Trophoblast cell (in vitro differentiated cells and primary cell): ENCODE measurements around the gene GRIK4.

Experiments used
- DNase-seq, 2 donors: peaks; one replicate each; pipeline ENCODE4 v3.0.0-alpha.2; 2016
- H2AFZ ChIP-seq: 2 replicates; pipeline ENCODE4 v1.6.1; 2013; ENCODE audit warnings: low read length, moderate library complexity, mild to moderate bottlenecking; ENCODE audit not compliant: insufficient read depth, poor library complexity
- H2AK5ac ChIP-seq: 2 replicates; pipeline ENCODE4 v1.6.1; 2013; ENCODE audit warnings: mild to moderate bottlenecking, low read length
- H2BK120ac ChIP-seq: 2 replicates; pipeline ENCODE4 v1.6.1; 2013; ENCODE audit warnings: low read length, mild to moderate bottlenecking, moderate library complexity; ENCODE audit not compliant: insufficient read depth, poor library complexity
- H2BK12ac ChIP-seq: 2 replicates; pipeline ENCODE4 v1.6.1; 2013; ENCODE audit warnings: mild to moderate bottlenecking, low read length, moderate library complexity
- H2BK5ac ChIP-seq: 2 replicates; pipeline ENCODE4 v1.6.1; 2013; ENCODE audit warnings: low read length, low read depth, moderate library complexity, mild to moderate bottlenecking; ENCODE audit not compliant: poor library complexity
- H3K14ac ChIP-seq: 2 replicates; pipeline ENCODE4 v1.6.1; 2013; ENCODE audit warnings: mild to moderate bottlenecking, low read length
- H3K18ac ChIP-seq: 2 replicates; pipeline ENCODE4 v1.6.1; 2013; ENCODE audit warnings: mild to moderate bottlenecking, low read length
- H3K23ac ChIP-seq: 2 replicates; pipeline ENCODE4 v1.6.1; 2013; ENCODE audit warnings: low read length
- H3K27ac ChIP-seq: 2 replicates; pipeline ENCODE4 v1.5.1; 2013; ENCODE audit warnings: low read depth, mild to moderate bottlenecking, inconsistent platforms, low read length, moderate library complexity
- H3K27me3 ChIP-seq: 2 replicates; pipeline ENCODE4 v1.6.1; 2013; ENCODE audit warnings: inconsistent platforms, mild to moderate bottlenecking, low read length, moderate library complexity; ENCODE audit not compliant: insufficient read depth
- H3K36me3 ChIP-seq, 2 experiments: 1 replicate in 1 of 2; 2 replicates in 1 of 2; pipeline ENCODE4 v1.6.1; 2013; ENCODE audit warnings: low read length in 2 of 2, mild to moderate bottlenecking in 2 of 2, moderate library complexity in 1 of 2; ENCODE audit not compliant: insufficient read depth in 2 of 2, control insufficient read depth in 1 of 2
- H3K4ac ChIP-seq: 2 replicates; pipeline ENCODE4 v1.6.1; 2013; ENCODE audit warnings: low read depth, mild to moderate bottlenecking, low read length, moderate library complexity
- H3K4me1 ChIP-seq, 2 experiments: 1 replicate in 1 of 2; 2 replicates in 1 of 2; pipeline ENCODE4 v1.6.1; 2013; ENCODE audit warnings: low read length in 2 of 2, mild to moderate bottlenecking in 2 of 2, moderate library complexity in 1 of 2; ENCODE audit not compliant: insufficient read depth in 2 of 2, control insufficient read depth in 1 of 2
- H3K4me2 ChIP-seq: 2 replicates; pipeline ENCODE4 v1.6.1; 2013; ENCODE audit warnings: inconsistent platforms, mild to moderate bottlenecking, low read length, moderate library complexity
- H3K4me3 ChIP-seq: 2 replicates; pipeline ENCODE4 v1.5.1; 2013; ENCODE audit warnings: mild to moderate bottlenecking, low read depth, low read length, inconsistent platforms
- H3K79me1 ChIP-seq: one replicate; pipeline ENCODE4 v1.6.1; 2013; ENCODE audit warnings: low read length
- H3K79me2 ChIP-seq: 2 replicates; pipeline ENCODE4 v1.6.1; 2013; ENCODE audit warnings: low read length, mild to moderate bottlenecking; ENCODE audit not compliant: control insufficient read depth, insufficient read depth, poor library complexity
- H3K9ac ChIP-seq: 2 replicates; pipeline ENCODE4 v1.6.1; 2013; ENCODE audit warnings: mild to moderate bottlenecking, low read length
- H3K9me3 ChIP-seq: 2 replicates; pipeline ENCODE4 v1.6.1; 2013; ENCODE audit warnings: low read depth, mild to moderate bottlenecking, control low read depth, inconsistent platforms, low read length; ENCODE audit not compliant: insufficient read depth
- H4K12ac ChIP-seq: 2 replicates; pipeline ENCODE4 v1.6.1; 2013; ENCODE audit warnings: low read depth, mild to moderate bottlenecking, low read length, moderate library complexity
- H4K8ac ChIP-seq: 2 replicates; pipeline ENCODE4 v1.6.1; 2013; ENCODE audit warnings: low read depth, mild to moderate bottlenecking, low read length, moderate library complexity
- H4K91ac ChIP-seq: one replicate; pipeline ENCODE4 v1.6.1; 2013; ENCODE audit warnings: low read depth, mild to moderate bottlenecking, low read length, moderate library complexity
- WGBS: extraction: QIAGEN DNeasy Blood & Tissue Kit; methylation state at CpG from one replicate; pipeline ENCODE4 v1.1.7; 2013; ENCODE audit warnings: missing lambda C conversion rate; ENCODE audit not compliant: insufficient read length, insufficient coverage; ENCODE audit errors: extremely low coverage; 5-methylcytosine and 5-hydroxymethylcytosine counted together

Gene GRIK4

GRCh38 chr11:120532082-120532831, 20.7 kb downstream of the GRIK4 start:
- Histone ChIP-seq H2BK120ac (no peak overlapping the region), H2AK5ac (no peak overlapping the region), H3K4ac (no peak overlapping the region), H3K4me1 (no peaks in the 10 kb centered on the region), H2AFZ (no peak overlapping the region), H3K4me3 (no peak overlapping the region), H3K36me3 (no peaks in the 10 kb centered on the region), H3K23ac (no peak overlapping the region), H3K9me3 (peaks cover 2% of the 10 kb centered on the region), H3K14ac (no peak overlapping the region), H3K79me2 (no peaks in the 10 kb centered on the region), H3K27ac (no peak overlapping the region), H2BK5ac (no peak overlapping the region), H3K79me1 (no peaks in the 10 kb centered on the region), H4K12ac (no peak overlapping the region), H2BK12ac (no peak overlapping the region), H4K8ac (no peak overlapping the region), H3K4me2 (no peak overlapping the region), H3K18ac (no peak overlapping the region), H4K91ac (no peak overlapping the region), H3K9ac (no peak overlapping the region), H3K27me3 (no peaks in the 10 kb centered on the region)
- DNase-seq = no peak
- WGBS = no CpG with 5 or more reads among the region's 16 CpGs

DNA sequence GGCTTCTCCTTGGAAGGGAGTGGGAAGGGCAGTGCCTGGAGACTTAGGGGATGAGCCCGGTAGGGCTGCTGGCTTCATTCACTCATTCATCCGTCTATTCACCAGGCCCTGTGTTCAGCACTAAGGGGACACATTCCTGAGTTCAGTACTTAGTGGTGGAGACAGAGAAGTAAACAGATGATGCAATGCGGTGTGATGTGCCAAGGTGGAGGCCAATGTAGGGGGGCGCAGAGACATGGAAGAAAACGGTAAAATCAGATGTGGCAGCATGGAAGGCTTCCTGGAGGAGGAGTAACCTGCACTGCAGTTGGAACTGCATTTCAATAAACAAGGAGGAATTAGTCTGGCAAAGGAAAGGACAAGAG, 21.3 kb downstream of the GRIK4 start:
- no CpG with 5 or more reads among the region's 5 CpGs for WGBS
- no peak overlapping the region for H3K14ac ChIP-seq

GRCh38 chr11:120536091-120536796, 24.7 kb downstream of the GRIK4 start:
- Histone ChIP-seq H2AFZ (no peak overlapping the region), H2BK5ac (no peak overlapping the region), H3K79me1 (no peaks in the 10 kb centered on the region), H3K4me3 (no peak overlapping the region), H4K91ac (no peak overlapping the region), H2AK5ac (no peak overlapping the region), H3K79me2 (no peaks in the 10 kb centered on the region), H3K36me3 (no peaks in the 10 kb centered on the region), H3K4me2 (no peak overlapping the region), H4K8ac (no peak overlapping the region), H3K9ac (no peak overlapping the region), H2BK12ac (no peak overlapping the region), H3K4ac (no peak overlapping the region), H3K4me1 (peaks cover 0 to 3% of the 10 kb centered on the region in 2 experiments), H3K18ac (no peak overlapping the region), H2BK120ac (no peak overlapping the region), H3K14ac (no peak overlapping the region), H3K9me3 (no peaks in the 10 kb centered on the region), H3K27ac (no peak overlapping the region), H3K27me3 (no peaks in the 10 kb centered on the region), H4K12ac (no peak overlapping the region), H3K23ac (no peak overlapping the region)
- DNase-seq = no peak
- WGBS = no CpG with 5 or more reads among the region's 13 CpGs

More for the DNA sequence above, 21.3 kb downstream of the GRIK4 start:
- Histone ChIP-seq H3K79me2 (no peaks in the 10 kb centered on the region), H3K27ac (no peak overlapping the region), H4K8ac (no peak overlapping the region), H2AK5ac (no peak overlapping the region), H3K23ac (no peak overlapping the region), H3K36me3 (no peaks in the 10 kb centered on the region), H4K91ac (no peak overlapping the region), H3K4ac (no peak overlapping the region), H4K12ac (no peak overlapping the region), H2BK5ac (no peak overlapping the region), H2BK120ac (no peak overlapping the region), H3K79me1 (no peaks in the 10 kb centered on the region), H3K4me1 (no peaks in the 10 kb centered on the region), H3K27me3 (no peaks in the 10 kb centered on the region), H3K4me3 (peak overlapping the region; percentile 33), H3K9ac (no peak overlapping the region), H2AFZ (no peak overlapping the region), H3K9me3 (peaks cover 2% of the 10 kb centered on the region), H3K4me2 (no peak overlapping the region), H2BK12ac (no peak overlapping the region), H3K18ac (no peak overlapping the region)
- no peak for DNase-seq

- H3K79me2 ChIP-seq = no peaks in the 10 kb centered on the region
- no peaks in the 10 kb centered on the region for H3K36me3 ChIP-seq
- H2BK120ac ChIP-seq = no peak overlapping the region
- WGBS = no CpG with 5 or more reads among the region's 11 CpGs
- no peaks in the 10 kb centered on the region for H3K9me3 ChIP-seq
- H3K4ac ChIP-seq = no peak overlapping the region
- H2AFZ ChIP-seq = no peak overlapping the region
- no peak overlapping the region for H2BK12ac ChIP-seq
- H2BK5ac ChIP-seq = no peak overlapping the region
- no peak overlapping the region for H3K4me2 ChIP-seq
- H4K12ac ChIP-seq = no peak overlapping the region
- H3K79me1 ChIP-seq = no peaks in the 10 kb centered on the region
- no peak overlapping the region for H3K23ac ChIP-seq
- no peak for DNase-seq
- H3K4me3 ChIP-seq = no peak overlapping the region
- H3K9ac ChIP-seq = no peak overlapping the region
- no peak overlapping the region for H4K8ac ChIP-seq
- H2AK5ac ChIP-seq = no peak overlapping the region
- H3K18ac ChIP-seq = no peak overlapping the region
- no peak overlapping the region for H4K91ac ChIP-seq
- no peaks in the 10 kb centered on the region for H3K27me3 ChIP-seq
- H3K4me1 ChIP-seq = peaks cover 0 to 3% of the 10 kb centered on the region in 2 experiments
- no peak overlapping the region for H3K14ac ChIP-seq
- H3K27ac ChIP-seq = no peak overlapping the region
Measured at GRCh38 chr11:120536797-120537169, 25.2 kb downstream of the GRIK4 start.
